Measurements from ENCODE around the gene AOC3. TPM values are rescaled to one million over a fixed set of nuclear protein-coding genes. Genes with fewer than 3 reads are reported as not detected.

Gene AOC3
- total RNA-seq, 1 experiment from 2014 or later, result 0.62 TPM

- Histone ChIP-seq H3K4me1 (ENCODE audit: insufficient read depth, low read length, poor library complexity, severe bottlenecking) (no peaks in the 10 kb centered on the region), H3K27ac (ENCODE audit: low read depth, low read length, poor library complexity, severe bottlenecking) (no peak overlapping the region), H3K9me3 (ENCODE audit: low read depth, low read length, poor library complexity, severe bottlenecking) (no peaks in the 10 kb centered on the region), H3K27me3 (replicated peaks; ENCODE audit: insufficient read depth, low read depth, low read length, poor library complexity) (no peaks in the 10 kb centered on the region), H3K4me3 (ENCODE audit: low read depth, low read length, poor library complexity, severe bottlenecking) (no peak overlapping the region), H3K36me3 (ENCODE audit: insufficient read depth, low read length, poor library complexity, severe bottlenecking) (peaks cover 4% of the 10 kb centered on the region)
- intact Hi-C loops (cut with micrococcal nuclease; ENCODE audit: unreplicated experiment), result loop anchor here (10.0 kb wide), 1 partner anchor 96 kb away; no protein-coding TSS in a partner anchor
- TF ChIP-seq EZH2 (IDR thresholded peaks at IDR 0.05; ENCODE audit: borderline replicate concordance, low read depth, low read length, poor library complexity, severe bottlenecking), result no peak
- TF ChIP-seq, protein P1, sequence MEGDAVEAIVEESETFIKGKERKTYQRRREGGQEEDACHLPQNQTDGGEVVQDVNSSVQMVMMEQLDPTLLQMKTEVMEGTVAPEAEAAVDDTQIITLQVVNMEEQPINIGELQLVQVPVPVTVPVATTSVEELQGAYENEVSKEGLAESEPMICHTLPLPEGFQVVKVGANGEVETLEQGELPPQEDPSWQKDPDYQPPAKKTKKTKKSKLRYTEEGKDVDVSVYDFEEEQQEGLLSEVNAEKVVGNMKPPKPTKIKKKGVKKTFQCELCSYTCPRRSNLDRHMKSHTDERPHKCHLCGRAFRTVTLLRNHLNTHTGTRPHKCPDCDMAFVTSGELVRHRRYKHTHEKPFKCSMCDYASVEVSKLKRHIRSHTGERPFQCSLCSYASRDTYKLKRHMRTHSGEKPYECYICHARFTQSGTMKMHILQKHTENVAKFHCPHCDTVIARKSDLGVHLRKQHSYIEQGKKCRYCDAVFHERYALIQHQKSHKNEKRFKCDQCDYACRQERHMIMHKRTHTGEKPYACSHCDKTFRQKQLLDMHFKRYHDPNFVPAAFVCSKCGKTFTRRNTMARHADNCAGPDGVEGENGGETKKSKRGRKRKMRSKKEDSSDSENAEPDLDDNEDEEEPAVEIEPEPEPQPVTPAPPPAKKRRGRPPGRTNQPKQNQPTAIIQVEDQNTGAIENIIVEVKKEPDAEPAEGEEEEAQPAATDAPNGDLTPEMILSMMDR (conservative IDR thresholded peaks at IDR 0.05; ENCODE audit: low read depth, low read length), result no peak
- no peak for DNase-seq (ENCODE audit: low spot score)
- ChIA-PET POLR2A (ENCODE audit: low non-redundant PET) (no interaction called here), CTCF (no interaction called here)
- no TSS peak for BruUV-seq (replicated peaks)
Observed at GRCh38 chr17:42821176-42821575, 29.8 kb upstream of the AOC3 start.

DNA sequence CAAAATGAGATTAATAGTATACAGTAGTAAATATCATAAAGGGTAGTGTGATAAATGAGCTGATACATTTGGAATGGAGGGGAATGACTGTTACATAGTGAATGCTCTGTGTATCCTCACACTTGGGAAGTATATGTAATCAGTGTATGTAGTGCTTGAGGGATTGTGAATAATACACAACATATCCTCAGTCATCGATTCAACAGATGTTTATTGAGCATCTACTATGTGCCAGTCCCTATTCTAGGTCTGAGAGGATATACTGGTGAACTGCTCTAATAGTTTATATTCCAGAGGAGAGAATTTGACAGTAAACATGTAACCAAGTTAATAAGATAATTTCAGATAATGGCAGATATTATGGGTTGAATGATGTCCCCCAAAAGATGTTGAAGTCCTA lies 23.5 kb upstream of the AOC3 start:
- Histone ChIP-seq H3K27me3 (replicated peaks; ENCODE audit: insufficient read depth, low read depth, low read length, poor library complexity) (no peaks in the 10 kb centered on the region), H3K9me3 (ENCODE audit: low read depth, low read length, poor library complexity, severe bottlenecking) (no peaks in the 10 kb centered on the region), H3K4me1 (ENCODE audit: insufficient read depth, low read length, poor library complexity, severe bottlenecking) (no peaks in the 10 kb centered on the region), H3K36me3 (ENCODE audit: insufficient read depth, low read length, poor library complexity, severe bottlenecking) (no peaks in the 10 kb centered on the region), H3K4me3 (ENCODE audit: low read depth, low read length, poor library complexity, severe bottlenecking) (no peak overlapping the region), H3K27ac (ENCODE audit: low read depth, low read length, poor library complexity, severe bottlenecking) (no peak overlapping the region)
- intact Hi-C loops (cut with micrococcal nuclease; ENCODE audit: unreplicated experiment), result loop anchor here (10.0 kb wide), 1 partner anchor 103 kb away; no protein-coding TSS in a partner anchor
- no peak for DNase-seq (ENCODE audit: low spot score)
- BruUV-seq (replicated peaks), result no TSS peak
- TF ChIP-seq EZH2 (IDR thresholded peaks at IDR 0.05; ENCODE audit: borderline replicate concordance, low read depth, low read length, poor library complexity, severe bottlenecking), result no peak
- TF ChIP-seq, protein P1 (conservative IDR thresholded peaks at IDR 0.05; ENCODE audit: low read depth, low read length), result no peak
- ChIA-PET CTCF (no interaction called here), POLR2A (ENCODE audit: low non-redundant PET) (no interaction called here)

- Histone ChIP-seq H3K27me3 (replicated peaks; ENCODE audit: insufficient read depth, low read depth, low read length, poor library complexity) (no peaks in the 10 kb centered on the region), H3K4me3 (ENCODE audit: low read depth, low read length, poor library complexity, severe bottlenecking) (no peak overlapping the region), H3K4me1 (ENCODE audit: insufficient read depth, low read length, poor library complexity, severe bottlenecking) (peaks cover 9% of the 10 kb centered on the region), H3K9me3 (ENCODE audit: low read depth, low read length, poor library complexity, severe bottlenecking) (no peaks in the 10 kb centered on the region), H3K27ac (ENCODE audit: low read depth, low read length, poor library complexity, severe bottlenecking) (no peak overlapping the region), H3K36me3 (ENCODE audit: insufficient read depth, low read length, poor library complexity, severe bottlenecking) (no peaks in the 10 kb centered on the region)
- POLR2A ChIA-PET (ENCODE audit: low non-redundant PET), result no interaction called here
- intact Hi-C loops (cut with micrococcal nuclease; ENCODE audit: unreplicated experiment), result no loop called here
- DNase-seq (ENCODE audit: low spot score), result no peak
- CTCF ChIA-PET, result no interaction called here
- no TSS peak for BruUV-seq (replicated peaks)
- TF ChIP-seq, protein P1 (conservative IDR thresholded peaks at IDR 0.05; ENCODE audit: low read depth, low read length), result no peak
- no peak for TF ChIP-seq EZH2 (IDR thresholded peaks at IDR 0.05; ENCODE audit: borderline replicate concordance, low read depth, low read length, poor library complexity, severe bottlenecking)
Observed at GRCh38 chr17:42830971-42831370, 20.0 kb upstream of the AOC3 start.
